Measurements from ENCODE around the gene FMN1.

- TF ChIP-seq CTCF (conservative IDR thresholded peaks at IDR 0.05): no peak
- no peak for TF ChIP-seq EZH2 (IDR thresholded peaks at IDR 0.05; ENCODE audit: low read depth)
Observed at GRCh38 chr15:33013827-33014445, 180.6 kb downstream of the FMN1 start.
